Activated T-helper 17 cell treated with anti-CD3 and anti-CD28 coated beads, Interleukin-2, amount 50 U/mL, for 72 hours (primary cell): ENCODE measurements around the gene TMA7B. TPM values are rescaled to one million over a fixed set of nuclear protein-coding genes. Genes with fewer than 3 reads are reported as not detected.

Experiments
- ATAC-seq: fragments of 150-1000 bp; cut with Tn5 transposase; replicated peaks from 2 replicates; pipeline ENCODE4 v1.10.0; 2021; ENCODE audit warnings: mild to moderate bottlenecking, moderate library complexity
- H3K27ac Mint-ChIP-seq: one replicate; pipeline ENCODE4 v1.8.0; 2022; ENCODE audit warnings: mixed read lengths
- H3K27me3 Mint-ChIP-seq: one replicate; pipeline ENCODE4 v1.8.0; 2022; ENCODE audit warnings: mixed read lengths
- H3K36me3 Mint-ChIP-seq: one replicate; pipeline ENCODE4 v1.8.0; 2022; ENCODE audit warnings: low read depth, mild to moderate bottlenecking, mixed read lengths
- H3K4me1 Mint-ChIP-seq: one replicate; pipeline ENCODE4 v1.8.0; 2022; ENCODE audit warnings: mixed read lengths
- H3K4me3 Mint-ChIP-seq: one replicate; pipeline ENCODE4 v1.8.0; 2022; ENCODE audit warnings: mild to moderate bottlenecking, mixed read lengths
- H3K9me3 Mint-ChIP-seq: one replicate; pipeline ENCODE4 v1.8.0; 2022; ENCODE audit warnings: mixed read lengths
- total RNA-seq, 2 donors: library from RNA; stranded (reverse); gene quantifications; one replicate each; pipeline ENCODE4 v1.2.3, GENCODE V29; 2022

TMA7B gene
- total RNA-seq, 2 donors from 2014 or later = 4.0 to 4.4 TPM

GRCh38 chr22:39953101-39953500 lies 7.1 kb upstream of the TMA7B start:
- Mint-ChIP-seq H3K27ac (peak overlapping the region; percentile 72), H3K27me3 (no peaks in the 10 kb centered on the region), H3K4me1 (peaks cover 69% of the 10 kb centered on the region), H3K9me3 (no peaks in the 10 kb centered on the region), H3K4me3 (peak overlapping the region; percentile 74), H3K36me3 (peaks cover 95% of the 10 kb centered on the region)
- no peak for ATAC-seq

DNA sequence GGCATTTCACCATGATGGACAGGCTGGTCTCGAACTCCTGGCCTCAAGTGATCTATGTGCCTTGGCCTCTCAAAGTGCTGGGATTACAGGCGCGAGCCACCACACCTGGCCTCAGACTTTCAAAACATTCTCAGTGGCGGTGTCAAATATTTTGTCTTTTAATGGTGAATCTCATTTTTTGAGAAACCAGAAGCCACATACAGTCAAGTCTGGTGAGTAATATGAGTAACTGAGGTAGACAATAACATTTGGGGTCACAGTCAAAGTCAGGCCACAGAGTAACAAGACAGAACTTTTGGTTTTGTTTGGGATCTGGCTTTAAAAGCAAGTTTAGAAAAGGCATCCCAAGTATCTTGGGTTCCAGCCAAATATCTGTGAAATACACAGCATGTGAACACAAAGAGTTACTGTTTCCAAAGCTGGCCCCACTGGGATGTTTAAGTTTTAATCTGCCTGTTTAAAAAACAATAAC lies 5.6 kb upstream of the TMA7B start:
- Mint-ChIP-seq H3K4me1 (peaks cover 72% of the 10 kb centered on the region), H3K36me3 (peaks cover 96% of the 10 kb centered on the region), H3K4me3 (peak overlapping the region; percentile 74), H3K27ac (peak overlapping the region; percentile 72), H3K27me3 (no peaks in the 10 kb centered on the region), H3K9me3 (no peaks in the 10 kb centered on the region)
- ATAC-seq = peak; percentile 73

- H3K9me3 Mint-ChIP-seq = no peaks in the 10 kb centered on the region
- ATAC-seq = no peak
- peak overlapping the region; percentile 74 for H3K4me3 Mint-ChIP-seq
- H3K27me3 Mint-ChIP-seq = no peaks in the 10 kb centered on the region
- peaks cover 96% of the 10 kb centered on the region for H3K36me3 Mint-ChIP-seq
- H3K27ac Mint-ChIP-seq = peak overlapping the region; percentile 72
- H3K4me1 Mint-ChIP-seq = peaks cover 72% of the 10 kb centered on the region
Measured at GRCh38 chr22:39955675-39956074, 4.5 kb upstream of the TMA7B start.

GRCh38 chr22:39956932-39957664 lies 3.1 kb upstream of the TMA7B start:
- H3K36me3 Mint-ChIP-seq = peaks cover 100% of the 10 kb centered on the region
- no peaks in the 10 kb centered on the region for H3K9me3 Mint-ChIP-seq
- H3K4me3 Mint-ChIP-seq = peak overlapping the region; percentile 66
- H3K4me1 Mint-ChIP-seq = peaks cover 67% of the 10 kb centered on the region
- H3K27me3 Mint-ChIP-seq = no peaks in the 10 kb centered on the region
- H3K27ac Mint-ChIP-seq = no peak overlapping the region
- ATAC-seq = no peak

DNA sequence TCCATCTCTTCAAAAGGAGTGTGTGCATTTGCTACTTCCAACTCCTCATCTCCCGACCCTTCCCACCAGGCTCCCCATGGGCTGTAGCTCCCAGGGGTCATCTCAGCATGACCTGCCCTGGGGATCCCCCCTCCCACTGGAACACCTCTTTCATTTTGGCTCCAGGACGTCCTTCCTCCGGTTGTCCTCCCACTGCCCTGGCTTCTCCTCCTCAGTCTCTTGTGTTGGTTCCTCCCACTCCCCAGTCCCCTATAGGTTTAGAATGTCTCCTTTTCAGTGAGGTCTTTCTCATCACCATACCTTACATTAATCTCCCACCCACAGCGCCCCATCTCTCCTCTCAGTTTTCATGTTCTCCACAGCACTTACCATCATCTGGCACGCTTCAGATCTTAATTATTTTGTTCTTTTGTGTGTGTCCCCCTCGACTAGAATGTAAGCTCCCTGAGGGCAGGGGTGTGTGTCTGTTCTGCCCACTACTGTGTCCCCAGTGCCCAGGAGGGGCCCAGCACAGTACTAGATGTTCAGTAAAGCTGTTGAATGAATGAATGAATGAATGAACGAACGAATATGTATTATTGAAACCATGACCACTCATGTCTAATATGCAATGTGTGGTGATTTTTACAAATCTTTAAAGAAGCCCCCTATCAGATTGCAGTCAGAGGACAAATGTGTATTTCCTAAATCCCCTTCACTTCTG lies 2.0 kb upstream of the TMA7B start:
- no peaks in the 10 kb centered on the region for H3K27me3 Mint-ChIP-seq
- ATAC-seq = no peak

DNA sequence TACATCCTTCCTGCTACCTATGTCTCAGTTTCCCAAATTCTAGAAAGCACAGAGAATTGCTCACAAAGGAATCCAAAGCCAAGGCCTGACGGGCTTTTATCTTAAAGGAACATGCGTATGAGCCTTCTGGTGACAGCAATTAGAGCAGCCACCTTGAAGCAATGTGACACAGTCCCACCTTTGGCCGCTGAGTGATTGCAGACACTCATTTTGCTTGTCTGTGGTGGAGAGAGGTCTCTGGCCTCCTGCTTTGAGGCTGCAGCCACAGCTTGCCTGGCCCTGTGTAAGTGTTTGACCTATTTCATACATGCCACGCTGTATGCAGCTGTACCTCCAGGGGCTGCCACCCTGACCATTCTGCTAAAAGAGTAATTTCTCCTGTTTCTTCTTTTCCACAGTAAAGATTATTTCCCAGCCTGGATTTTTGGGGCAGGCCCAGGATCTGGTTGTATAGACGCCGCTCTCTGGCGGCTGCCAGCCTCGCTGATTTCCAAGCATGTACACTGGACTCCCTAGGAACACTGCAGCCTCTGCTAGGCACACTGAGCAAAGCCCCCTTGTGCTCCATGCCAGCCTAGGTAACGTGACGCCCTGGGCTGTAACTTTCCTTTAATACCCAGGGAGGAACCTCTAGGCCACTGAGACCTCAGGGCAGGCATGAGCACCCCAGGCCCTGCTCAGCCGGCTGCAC lies 1.1 kb upstream of the TMA7B start:
- Mint-ChIP-seq H3K27ac (peak overlapping the region; percentile 68), H3K9me3 (no peaks in the 10 kb centered on the region)
- no peak for ATAC-seq

More for the DNA sequence above, 2.0 kb upstream of the TMA7B start:
- no peaks in the 10 kb centered on the region for H3K9me3 Mint-ChIP-seq
- peak overlapping the region; percentile 66 for H3K4me3 Mint-ChIP-seq
- peaks cover 59% of the 10 kb centered on the region for H3K4me1 Mint-ChIP-seq
- H3K27ac Mint-ChIP-seq = peak overlapping the region; percentile 68
- H3K36me3 Mint-ChIP-seq = peaks cover 95% of the 10 kb centered on the region

DNA sequence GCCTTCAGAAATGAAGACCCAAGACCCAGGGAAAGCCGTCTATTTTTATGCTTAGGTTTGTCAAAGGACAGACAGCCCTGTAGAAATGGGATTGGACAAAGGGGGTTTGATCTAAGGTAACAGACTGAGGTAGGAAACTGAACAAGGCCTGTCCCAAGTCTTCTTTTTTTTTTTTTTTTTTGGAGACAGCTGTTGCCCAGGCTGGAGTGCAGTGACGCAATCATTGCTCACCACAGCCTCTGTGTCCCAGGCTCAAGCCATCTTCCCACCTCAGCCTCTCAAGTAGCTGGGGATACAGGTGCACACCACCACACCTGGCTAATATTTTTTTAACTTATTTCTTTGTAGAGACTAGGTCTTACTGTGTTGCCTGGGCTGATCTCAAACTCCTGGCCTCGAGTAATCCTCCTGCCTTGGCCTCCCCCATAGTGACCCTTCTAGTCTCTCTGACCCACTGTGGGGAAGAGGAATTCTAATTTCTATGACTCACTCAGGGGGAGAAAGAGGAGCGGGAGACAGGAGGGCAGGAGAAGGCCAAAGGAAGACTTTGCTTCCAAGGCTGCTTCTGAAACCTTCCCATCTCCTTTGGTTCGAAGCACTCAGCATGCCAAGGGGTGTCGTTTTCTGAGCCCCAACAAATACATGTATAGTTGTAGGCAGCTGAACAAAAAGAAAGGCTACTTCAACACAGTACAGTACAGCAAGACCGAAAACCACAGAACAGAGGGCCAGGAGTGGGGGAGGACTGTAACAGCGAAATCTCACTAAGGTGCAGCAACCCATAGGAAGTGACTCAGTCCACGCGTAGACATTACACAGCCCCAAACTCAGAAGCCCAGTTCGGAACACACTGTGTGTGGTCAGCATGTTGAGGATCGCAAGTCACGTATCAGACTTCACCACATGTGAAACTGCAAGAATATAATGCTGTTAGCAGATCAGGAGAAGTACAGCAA lies 872 bp downstream of the TMA7B start:
- Mint-ChIP-seq H3K9me3 (no peaks in the 10 kb centered on the region), H3K4me1 (peaks cover 48% of the 10 kb centered on the region), H3K4me3 (peak overlapping the region; percentile 66), H3K36me3 (peaks cover 94% of the 10 kb centered on the region), H3K27ac (peak overlapping the region; percentile 68), H3K27me3 (no peaks in the 10 kb centered on the region)
- ATAC-seq = peak; percentile 95

More for the DNA sequence above, 1.1 kb upstream of the TMA7B start:
- H3K4me3 Mint-ChIP-seq = peak overlapping the region; percentile 66
- peaks cover 94% of the 10 kb centered on the region for H3K36me3 Mint-ChIP-seq
- no peaks in the 10 kb centered on the region for H3K27me3 Mint-ChIP-seq
- peaks cover 52% of the 10 kb centered on the region for H3K4me1 Mint-ChIP-seq

- Mint-ChIP-seq H3K4me1 (peaks cover 44% of the 10 kb centered on the region), H3K36me3 (peaks cover 94% of the 10 kb centered on the region), H3K4me3 (peak overlapping the region; percentile 66), H3K27me3 (no peaks in the 10 kb centered on the region), H3K27ac (peak overlapping the region; percentile 57), H3K9me3 (no peaks in the 10 kb centered on the region)
- no peak for ATAC-seq
Measured at GRCh38 chr22:39962071-39962470, 1.9 kb downstream of the TMA7B start.

DNA sequence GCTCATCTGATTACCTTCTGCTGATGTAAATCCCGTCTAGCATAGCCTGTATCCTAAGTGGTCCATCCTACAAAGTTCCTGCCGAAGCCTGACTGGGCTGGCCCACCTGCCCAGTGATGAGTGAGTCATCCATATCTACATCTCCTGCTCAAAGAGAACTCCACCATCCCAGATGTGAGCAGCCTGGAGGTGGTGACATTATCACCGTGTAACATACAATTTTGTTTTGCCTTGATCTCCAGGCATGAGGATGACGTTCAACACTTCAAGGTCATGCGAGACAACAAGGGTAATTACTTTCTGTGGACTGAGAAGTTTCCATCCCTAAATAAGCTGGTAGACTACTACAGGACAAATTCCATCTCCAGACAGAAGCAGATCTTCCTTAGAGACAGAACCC lies 5.6 kb downstream of the TMA7B start:
- peaks cover 10% of the 10 kb centered on the region for H3K4me1 Mint-ChIP-seq
- ATAC-seq = no peak
- no peaks in the 10 kb centered on the region for H3K9me3 Mint-ChIP-seq
- no peaks in the 10 kb centered on the region for H3K27me3 Mint-ChIP-seq
- H3K27ac Mint-ChIP-seq = peak overlapping the region; percentile 64
- no peak overlapping the region for H3K4me3 Mint-ChIP-seq
- H3K36me3 Mint-ChIP-seq = peaks cover 94% of the 10 kb centered on the region

- no peaks in the 10 kb centered on the region for H3K9me3 Mint-ChIP-seq
- peak overlapping the region; percentile 31 for H3K27ac Mint-ChIP-seq
- peaks cover 94% of the 10 kb centered on the region for H3K36me3 Mint-ChIP-seq
- no peak overlapping the region for H3K4me3 Mint-ChIP-seq
- H3K27me3 Mint-ChIP-seq = no peaks in the 10 kb centered on the region
- ATAC-seq = no peak
- H3K4me1 Mint-ChIP-seq = peaks cover 9% of the 10 kb centered on the region
Measured at GRCh38 chr22:39966470-39966869, 6.3 kb downstream of the TMA7B start.

DNA sequence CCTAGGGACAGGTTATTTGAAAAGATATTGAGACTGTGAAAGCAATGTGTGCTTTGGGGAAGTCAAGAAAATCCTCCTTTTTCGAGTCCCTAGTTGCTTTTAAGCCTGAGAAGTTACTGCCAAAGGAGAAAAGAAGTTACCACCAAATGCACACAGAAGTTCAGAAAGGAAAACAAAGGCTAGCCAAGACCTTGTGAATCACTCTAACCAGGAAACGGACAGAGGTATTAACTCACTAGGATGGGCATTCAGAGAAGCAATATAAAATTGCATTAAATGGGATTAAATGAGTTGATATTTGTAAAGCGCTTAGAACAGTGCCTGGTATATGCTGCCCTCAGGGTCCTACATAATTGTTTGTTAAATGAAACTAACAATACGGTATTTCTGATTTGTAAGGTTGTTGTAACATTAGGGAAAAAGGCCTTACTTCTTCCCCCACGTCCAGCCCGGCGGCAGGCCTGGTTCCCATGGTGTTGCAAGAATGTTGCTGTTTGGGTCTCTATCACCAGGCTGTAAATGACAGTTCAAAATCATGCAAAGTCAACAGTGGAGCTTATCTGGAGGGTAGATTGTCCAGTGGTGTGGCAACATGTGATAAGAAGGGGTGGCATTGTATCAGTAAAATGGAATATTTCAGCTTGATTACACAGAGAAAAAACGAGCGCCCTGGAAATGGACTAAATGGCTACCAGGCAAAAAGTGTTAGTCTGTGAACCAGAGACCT lies 7.1 kb downstream of the TMA7B start:
- Mint-ChIP-seq H3K4me1 (peaks cover 7% of the 10 kb centered on the region), H3K36me3 (peaks cover 95% of the 10 kb centered on the region), H3K27ac (peak overlapping the region; percentile 31)

GRCh38 chr22:39967996-39968972 lies 8.1 kb downstream of the TMA7B start:
- ATAC-seq = no peak
- peaks cover 98% of the 10 kb centered on the region for H3K36me3 Mint-ChIP-seq

More for the DNA sequence above, 7.1 kb downstream of the TMA7B start:
- no peaks in the 10 kb centered on the region for H3K27me3 Mint-ChIP-seq
- H3K9me3 Mint-ChIP-seq = no peaks in the 10 kb centered on the region
- H3K4me3 Mint-ChIP-seq = no peak overlapping the region
- ATAC-seq = no peak

More at GRCh38 chr22:39967996-39968972, 8.1 kb downstream of the TMA7B start:
- H3K9me3 Mint-ChIP-seq = no peaks in the 10 kb centered on the region
- peak overlapping the region; percentile 62 for H3K27ac Mint-ChIP-seq
- no peak overlapping the region for H3K4me3 Mint-ChIP-seq
- H3K27me3 Mint-ChIP-seq = no peaks in the 10 kb centered on the region
- H3K4me1 Mint-ChIP-seq = peaks cover 8% of the 10 kb centered on the region
